Loucy (cell line): ENCODE data around the gene RPH3AL.

Source experiments
- H2AFZ ChIP-seq: fragments of 200-600 bp; sonication (generic); 2 replicates; pipeline ENCODE4 v1.6.0; 2016; ENCODE audit warnings: antibody characterized with exemption, mild to moderate bottlenecking, low read length, moderate library complexity
- H3F3A ChIP-seq: fragments of 200-600 bp; 2 replicates; pipeline ENCODE4 v1.6.0; 2016; ENCODE audit warnings: antibody characterized with exemption, low read depth, mild to moderate bottlenecking
- H3K27me3 ChIP-seq: fragments of 200-600 bp; sonication (generic); 2 replicates; pipeline ENCODE4 v1.6.1; 2014; ENCODE audit warnings: low read length, mild to moderate bottlenecking; ENCODE audit not compliant: insufficient read depth, poor library complexity, severe bottlenecking
- H3K36me3 ChIP-seq: fragments of 200-600 bp; sonication (generic); 2 replicates; pipeline ENCODE4 v1.6.1; 2016; ENCODE audit warnings: low read length; ENCODE audit not compliant: insufficient read depth
- H3K4me1 ChIP-seq: fragments of 200-600 bp; sonication (generic); 2 replicates; pipeline ENCODE4 v1.5.1; 2014; ENCODE audit warnings: low read length, mild to moderate bottlenecking; ENCODE audit not compliant: insufficient read depth, poor library complexity, severe bottlenecking
- H3K4me2 ChIP-seq: fragments of 200-600 bp; sonication (generic); 2 replicates; pipeline ENCODE4 v1.6.0; 2014; ENCODE audit warnings: antibody characterized with exemption, low read length, low read depth, mild to moderate bottlenecking; ENCODE audit not compliant: poor library complexity, severe bottlenecking
- H3K4me3 ChIP-seq: fragments of 200-600 bp; sonication (generic); 2 replicates; pipeline ENCODE4 v1.5.1; 2014; ENCODE audit warnings: low read length, mild to moderate bottlenecking, mixed read lengths; ENCODE audit not compliant: poor library complexity, severe bottlenecking
- H3K79me2 ChIP-seq: fragments of 200-600 bp; sonication (generic); 2 replicates; pipeline ENCODE4 v1.6.1; 2014; ENCODE audit warnings: low read length; ENCODE audit not compliant: insufficient read depth
- H3K9ac ChIP-seq: fragments of 200-600 bp; sonication (generic); 2 replicates; pipeline ENCODE4 v1.6.0; 2014; ENCODE audit warnings: mild to moderate bottlenecking, low read depth, low read length, moderate library complexity; ENCODE audit not compliant: poor library complexity, severe bottlenecking
- H3K9me2 ChIP-seq: fragments of 200-600 bp; sonication (generic); replicated peaks from 2 replicates; pipeline ENCODE4 v1.6.1; 2016; ENCODE audit warnings: low read depth, low read length, mixed read lengths
- H3K9me3 ChIP-seq: fragments of 200-600 bp; sonication (generic); 2 replicates; pipeline ENCODE4 v1.6.1; 2014; ENCODE audit warnings: mild to moderate bottlenecking, antibody characterized with exemption, low read length, low read depth; ENCODE audit not compliant: insufficient read depth
- H4K20me1 ChIP-seq: fragments of 200-600 bp; sonication (generic); 2 replicates; pipeline ENCODE4 v1.6.0; 2014; ENCODE audit warnings: antibody characterized with exemption, low read length, mild to moderate bottlenecking; ENCODE audit not compliant: insufficient read depth, poor library complexity, severe bottlenecking
- EZH2phosphoT487 ChIP-seq: fragments of 200-600 bp; IDR thresholded peaks from 2 replicates; pipeline ENCODE4 v1.6.1; 2018; ENCODE audit warnings: antibody characterized with exemption, mild to moderate bottlenecking, moderate library complexity, borderline replicate concordance
- TF ChIP-seq, protein P1 (sequence below): fragments of 200-600 bp; sonication (generic); conservative IDR thresholded peaks from 2 replicates; pipeline ENCODE4 v1.5.1; 2014; ENCODE audit warnings: mild to moderate bottlenecking, antibody characterized with exemption, low read length

The RPH3AL gene, protein sequence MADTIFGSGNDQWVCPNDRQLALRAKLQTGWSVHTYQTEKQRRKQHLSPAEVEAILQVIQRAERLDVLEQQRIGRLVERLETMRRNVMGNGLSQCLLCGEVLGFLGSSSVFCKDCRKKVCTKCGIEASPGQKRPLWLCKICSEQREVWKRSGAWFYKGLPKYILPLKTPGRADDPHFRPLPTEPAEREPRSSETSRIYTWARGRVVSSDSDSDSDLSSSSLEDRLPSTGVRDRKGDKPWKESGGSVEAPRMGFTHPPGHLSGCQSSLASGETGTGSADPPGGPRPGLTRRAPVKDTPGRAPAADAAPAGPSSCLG

DNA sequence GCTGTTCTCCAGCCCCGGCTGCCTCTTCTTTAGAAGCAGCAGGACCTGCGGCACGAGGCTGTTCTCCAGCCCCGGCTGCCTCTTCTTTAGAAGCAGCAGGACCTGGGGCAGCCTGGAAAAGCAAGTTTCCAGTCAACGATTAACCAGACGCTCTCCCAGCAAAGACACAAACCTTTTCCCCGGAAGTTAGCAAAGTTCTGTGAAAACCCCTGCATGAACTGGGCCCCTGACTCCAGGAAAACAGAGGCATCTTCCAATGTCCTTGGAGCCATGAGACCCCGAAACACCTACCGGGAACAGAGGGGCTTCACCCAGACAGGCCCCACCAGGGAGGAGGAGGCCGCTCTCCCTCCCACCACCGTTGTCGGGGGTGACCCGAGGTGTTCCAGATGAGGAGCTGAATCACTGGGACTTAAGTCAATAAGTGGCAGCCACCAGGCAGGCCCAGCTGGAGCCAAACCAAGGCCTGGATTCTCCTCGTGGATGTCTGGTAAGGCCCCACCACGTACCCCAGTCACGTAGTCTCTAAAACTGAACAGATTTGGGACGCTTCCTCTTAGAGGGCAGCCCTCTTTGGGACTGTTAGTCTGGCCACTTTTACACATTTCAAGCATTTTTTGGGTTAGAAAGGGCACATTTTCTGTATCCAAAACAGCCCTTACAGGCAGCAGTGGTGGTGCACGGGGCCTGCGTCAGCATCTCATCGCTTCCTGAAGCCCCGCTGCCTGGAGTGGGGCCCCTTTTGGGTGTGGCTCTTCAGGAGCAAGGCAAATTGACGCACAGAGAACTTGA, at the start of gene RPH3AL:
RPH3AL (minus strand) TSS at position 387 of the 792 bp plus-strand sequence. CDS start 25,264 bp downstream, outside the sequence.
- H3K36me3 ChIP-seq: no peaks in the 10 kb centered on the region
- H3K4me3 ChIP-seq: no peak within 1 kb of the TSS
- no peak within 1 kb of the TSS for H2AFZ ChIP-seq
- H3K27me3 ChIP-seq: no peaks in the 10 kb centered on the region
- no peak within 1 kb of the TSS for H3K4me2 ChIP-seq
- no peaks in the 10 kb centered on the region for H4K20me1 ChIP-seq
- H3K9me2 ChIP-seq: no peaks in the 10 kb centered on the region
- H3F3A ChIP-seq: no peaks in the 10 kb centered on the region
- no peak within 1 kb of the TSS for H3K9ac ChIP-seq
- H3K79me2 ChIP-seq: no peaks in the 10 kb centered on the region
- H3K4me1 ChIP-seq: peaks cover 9% of the 10 kb centered on the region
- no peak for TF ChIP-seq EZH2phosphoT487
- TF ChIP-seq, protein P1, sequence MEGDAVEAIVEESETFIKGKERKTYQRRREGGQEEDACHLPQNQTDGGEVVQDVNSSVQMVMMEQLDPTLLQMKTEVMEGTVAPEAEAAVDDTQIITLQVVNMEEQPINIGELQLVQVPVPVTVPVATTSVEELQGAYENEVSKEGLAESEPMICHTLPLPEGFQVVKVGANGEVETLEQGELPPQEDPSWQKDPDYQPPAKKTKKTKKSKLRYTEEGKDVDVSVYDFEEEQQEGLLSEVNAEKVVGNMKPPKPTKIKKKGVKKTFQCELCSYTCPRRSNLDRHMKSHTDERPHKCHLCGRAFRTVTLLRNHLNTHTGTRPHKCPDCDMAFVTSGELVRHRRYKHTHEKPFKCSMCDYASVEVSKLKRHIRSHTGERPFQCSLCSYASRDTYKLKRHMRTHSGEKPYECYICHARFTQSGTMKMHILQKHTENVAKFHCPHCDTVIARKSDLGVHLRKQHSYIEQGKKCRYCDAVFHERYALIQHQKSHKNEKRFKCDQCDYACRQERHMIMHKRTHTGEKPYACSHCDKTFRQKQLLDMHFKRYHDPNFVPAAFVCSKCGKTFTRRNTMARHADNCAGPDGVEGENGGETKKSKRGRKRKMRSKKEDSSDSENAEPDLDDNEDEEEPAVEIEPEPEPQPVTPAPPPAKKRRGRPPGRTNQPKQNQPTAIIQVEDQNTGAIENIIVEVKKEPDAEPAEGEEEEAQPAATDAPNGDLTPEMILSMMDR: no peak
- peaks cover 12% of the 10 kb centered on the region; the same call in 1 of the 2 replicates for H3K9me3 ChIP-seq

DNA sequence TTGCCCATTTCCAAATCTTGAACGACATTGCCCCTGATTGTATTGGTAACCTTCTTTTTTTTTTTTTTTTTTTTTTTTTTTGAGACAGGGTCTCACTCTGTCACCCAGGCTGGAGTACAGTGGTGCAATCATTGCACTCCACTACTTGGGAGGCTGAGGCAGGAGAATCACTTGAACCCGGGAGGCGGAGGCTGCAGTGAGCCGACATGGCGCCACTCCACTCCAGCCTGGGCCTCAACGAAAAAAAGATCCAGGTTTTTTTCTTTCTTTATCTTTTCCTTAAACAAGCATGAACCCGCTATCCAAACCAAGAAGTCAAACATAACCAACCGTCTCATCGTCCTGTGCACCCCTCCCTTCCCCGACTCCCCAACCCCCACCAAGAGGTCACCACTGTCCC, 47.6 kb upstream of the RPH3AL start:
- Histone ChIP-seq H3K36me3 (peaks cover 56% of the 10 kb centered on the region), H3K4me3 (no peak overlapping the region), H4K20me1 (peaks cover 31% of the 10 kb centered on the region), H3K9me2 (no peaks in the 10 kb centered on the region), H3F3A (peaks cover 3% of the 10 kb centered on the region; the same call in 1 of the 2 replicates), H3K9ac (no peak overlapping the region), H3K79me2 (peaks cover 45% of the 10 kb centered on the region), H3K4me2 (no peak overlapping the region), H3K4me1 (no peaks in the 10 kb centered on the region), H3K9me3 (no peaks in the 10 kb centered on the region), H2AFZ (no peak overlapping the region), H3K27me3 (no peaks in the 10 kb centered on the region)
- no peak for TF ChIP-seq EZH2phosphoT487
- TF ChIP-seq, protein P1: no peak

DNA sequence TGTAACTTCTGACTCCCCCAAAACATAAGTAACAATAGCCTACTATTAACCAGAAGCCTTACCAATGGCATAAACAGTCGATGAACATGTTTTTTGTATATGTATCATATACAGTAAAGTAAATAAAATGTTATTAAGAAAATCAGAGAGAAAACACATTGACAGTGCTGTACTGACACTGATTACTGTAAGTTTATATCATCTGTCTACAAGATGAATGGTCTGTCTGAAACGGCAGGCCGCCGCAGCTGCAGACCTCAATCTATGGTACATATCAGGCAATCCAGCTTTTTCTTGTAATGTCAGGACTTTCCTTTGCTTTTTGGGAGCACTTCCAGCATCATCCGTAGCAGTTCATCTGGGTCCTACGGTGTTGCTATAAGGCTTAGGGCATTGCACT, 44.2 kb upstream of the RPH3AL start:
- Histone ChIP-seq H3K9me2 (no peaks in the 10 kb centered on the region), H3K9ac (no peak overlapping the region), H3K36me3 (peaks cover 37% of the 10 kb centered on the region; the same call in 1 of the 2 replicates), H3K9me3 (no peaks in the 10 kb centered on the region), H3K27me3 (no peaks in the 10 kb centered on the region), H4K20me1 (peaks cover 23% of the 10 kb centered on the region), H2AFZ (no peak overlapping the region), H3K4me1 (no peaks in the 10 kb centered on the region), H3K79me2 (peaks cover 27% of the 10 kb centered on the region), H3F3A (peaks cover 3% of the 10 kb centered on the region; the same call in 1 of the 2 replicates), H3K4me3 (no peak overlapping the region), H3K4me2 (no peak overlapping the region)
- TF ChIP-seq EZH2phosphoT487: no peak
- TF ChIP-seq, protein P1: no peak
